Measurements from ENCODE around the gene ALDH1A3. TPM values are rescaled to one million over a fixed set of nuclear protein-coding genes. Genes with fewer than 3 reads are reported as not detected.
A peak's percentile ranks its signal among the peaks of the same experiment; 100 is the strongest.

Gene ALDH1A3
- total and polyA plus RNA-seq, 2 of the 4 experiments (the other 2 are of a cell fraction), result 3.1 to 5.0 TPM

DNA sequence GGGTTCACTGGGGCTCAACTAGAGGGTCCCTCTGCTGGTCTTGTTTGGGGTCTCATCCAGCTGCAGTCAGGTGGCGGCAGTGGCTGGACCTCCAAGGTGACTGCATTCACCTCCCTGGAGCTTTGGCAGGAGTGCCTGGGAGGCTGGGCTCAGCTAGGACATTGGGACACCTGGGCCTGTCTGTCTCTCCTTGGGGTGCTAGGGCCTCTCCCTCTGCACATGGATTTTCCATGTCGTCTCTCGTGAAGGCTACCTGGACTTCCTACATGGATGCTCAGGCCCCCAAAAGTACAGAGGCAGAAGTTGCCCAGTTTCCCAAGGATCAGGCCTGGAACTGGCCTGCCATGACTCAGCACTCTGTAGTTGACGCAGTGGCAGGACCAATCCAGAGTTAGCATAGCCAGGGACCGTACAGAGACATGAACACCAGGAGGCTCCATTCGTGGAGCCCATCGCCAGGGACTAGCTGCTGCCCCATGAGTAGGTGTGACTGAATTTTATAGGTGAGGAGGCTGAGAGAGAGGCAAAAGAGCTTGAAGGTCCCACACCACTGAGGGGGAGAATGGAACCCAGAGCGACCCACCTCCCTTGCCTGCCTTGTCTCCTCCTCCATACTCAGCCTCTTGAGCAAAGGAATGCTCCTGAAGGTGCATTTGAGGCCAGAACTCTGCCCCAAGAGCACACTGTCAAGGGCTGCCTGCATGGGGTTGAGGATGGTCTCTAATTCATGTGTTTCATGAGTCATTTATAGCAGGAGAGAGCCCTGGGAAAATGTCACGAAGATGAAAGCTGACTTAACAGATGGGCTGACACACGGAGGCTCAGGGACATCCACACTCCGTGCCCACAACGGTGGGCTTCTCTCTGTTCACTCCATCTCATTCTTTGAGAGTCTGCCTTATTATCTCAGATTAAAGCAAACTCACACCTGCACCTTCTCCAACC lies 13.0 kb upstream of the ALDH1A3 start:
- Histone ChIP-seq H2BK5ac (ENCODE audit: low read depth, low read length, poor library complexity, severe bottlenecking) (peak overlapping the region; percentile 16), H3K4me2 (ENCODE audit: low read depth, low read length) (no peak overlapping the region), H3K14ac (replicated peaks; ENCODE audit: low read depth, low read length) (peak overlapping the region; percentile 68), H4K20me1 (ENCODE audit: insufficient read depth, low read length) (no peaks in the 10 kb centered on the region), H4K5ac (ENCODE audit: low read depth, low read length) (peak overlapping the region; percentile 47), H2AK9ac (replicated peaks; ENCODE audit: low read depth, low read length, poor library complexity) (peak overlapping the region; percentile 23), H2BK120ac (ENCODE audit: low read depth, low read length) (peak overlapping the region; percentile 68), H3K4ac (ENCODE audit: low read depth, low read length) (peak overlapping the region; percentile 74), H3K27me3 (ENCODE audit: control insufficient read depth, insufficient read depth, low read length) (no peaks in the 10 kb centered on the region), H3K4me1 (ENCODE audit: control insufficient read depth, insufficient read depth, low read length) (peaks cover 17% of the 10 kb centered on the region), H3K27ac (ENCODE audit: insufficient read depth, low read length) (no peak overlapping the region), H3K9me1 (ENCODE audit: insufficient read depth, low read length) (0 out of 2 replicates have a peak, but pooled peaks cover 7% of the 10 kb centered on the region), H3K79me1 (ENCODE audit: low read depth in 1 of 2, low read length in 2 of 2) (no peaks in the 10 kb centered on the region), H4K91ac (ENCODE audit: insufficient read depth, low read depth, low read length) (peak overlapping the region; percentile 73), H3K4me3 (ENCODE audit: insufficient read depth, low read depth, low read length) (no peak overlapping the region), H3K9ac (ENCODE audit: low read depth, low read length) (no peak overlapping the region), H2AK5ac (ENCODE audit: low read depth, low read length) (peak overlapping the region; percentile 84), H3K18ac (ENCODE audit: low read depth, low read length) (peak overlapping the region; percentile 58), H2AFZ (replicated peaks; ENCODE audit: low read length, poor library complexity) (peak overlapping the region; percentile 54), H3K23ac (ENCODE audit: low read depth, low read length) (peak overlapping the region; percentile 70), H4K8ac (ENCODE audit: low read depth in 2 of 2, low read length in 2 of 2) (peak overlapping the region; percentile 47 to 70; a peak in 2 of 4 replicates), H2BK20ac (ENCODE audit: low read depth, low read length) (peak overlapping the region; percentile 77), H3K9me3 (ENCODE audit: control insufficient read depth, insufficient read depth, low read length) (0 out of 2 replicates have a peak, but pooled peaks cover 3% of the 10 kb centered on the region), H3K56ac (ENCODE audit: extremely low read depth, insufficient read depth, low read length) (no peak overlapping the region), H3K36me3 (ENCODE audit: control insufficient read depth, insufficient read depth, low read length) (no peaks in the 10 kb centered on the region), H2BK15ac (ENCODE audit: low read depth, low read length) (peak overlapping the region; percentile 73; the same call in 1 of the 3 replicates)
- 100% methylated on average over 3 of the region's 12 CpGs; no CpG with 5 or more reads in 1 of the 2 experiments for WGBS, 2 experiments (ENCODE audit: extremely low coverage in 2 of 2, insufficient read length in 1 of 2)
- in situ Hi-C loops (cut with MboI; ENCODE audit: low sequenced_read_pairs), result no loop called here
- no peak for TF ChIP-seq POLR2A (IDR thresholded peaks at IDR 0.05; ENCODE audit: low read depth, low read length)
- no peak for TF ChIP-seq FOS (IDR thresholded peaks at IDR 0.05; ENCODE audit: low read depth, low read length)
- peak; percentile 90 for TF ChIP-seq NFE2L2 (IDR thresholded peaks at IDR 0.05; ENCODE audit: low read depth, low read length)
- no TSS peak for BruUV-seq (replicated peaks)
- ChIA-PET POLR2A (ENCODE audit: unreplicated experiment) (no interaction called here), CTCF (interaction anchor here (0.6 to 1.8 kb wide), 2 partner anchors 11 to 194 kb away, joined by 4 to 6 read pairs; no protein-coding TSS in a partner anchor)
- intact Hi-C loops (cut with micrococcal nuclease), result no loop called here
- ATAC-seq (ENCODE audit: low read depth) (no peak), DNase-seq (peak; percentile 13)
- dilution Hi-C loops (cut with HindIII; ENCODE audit: low sequenced_read_pairs, unreplicated experiment), result no loop called here

Data from IMR-90 (cell line).